Fibroblast of skin of scalp (primary cell): ENCODE measurements around the gene ZBTB7C.

Experiments
- DNase-seq: peaks from one replicate; pipeline ENCODE4 v3.0.0-alpha.2; 2013

The ZBTB7C gene

DNA sequence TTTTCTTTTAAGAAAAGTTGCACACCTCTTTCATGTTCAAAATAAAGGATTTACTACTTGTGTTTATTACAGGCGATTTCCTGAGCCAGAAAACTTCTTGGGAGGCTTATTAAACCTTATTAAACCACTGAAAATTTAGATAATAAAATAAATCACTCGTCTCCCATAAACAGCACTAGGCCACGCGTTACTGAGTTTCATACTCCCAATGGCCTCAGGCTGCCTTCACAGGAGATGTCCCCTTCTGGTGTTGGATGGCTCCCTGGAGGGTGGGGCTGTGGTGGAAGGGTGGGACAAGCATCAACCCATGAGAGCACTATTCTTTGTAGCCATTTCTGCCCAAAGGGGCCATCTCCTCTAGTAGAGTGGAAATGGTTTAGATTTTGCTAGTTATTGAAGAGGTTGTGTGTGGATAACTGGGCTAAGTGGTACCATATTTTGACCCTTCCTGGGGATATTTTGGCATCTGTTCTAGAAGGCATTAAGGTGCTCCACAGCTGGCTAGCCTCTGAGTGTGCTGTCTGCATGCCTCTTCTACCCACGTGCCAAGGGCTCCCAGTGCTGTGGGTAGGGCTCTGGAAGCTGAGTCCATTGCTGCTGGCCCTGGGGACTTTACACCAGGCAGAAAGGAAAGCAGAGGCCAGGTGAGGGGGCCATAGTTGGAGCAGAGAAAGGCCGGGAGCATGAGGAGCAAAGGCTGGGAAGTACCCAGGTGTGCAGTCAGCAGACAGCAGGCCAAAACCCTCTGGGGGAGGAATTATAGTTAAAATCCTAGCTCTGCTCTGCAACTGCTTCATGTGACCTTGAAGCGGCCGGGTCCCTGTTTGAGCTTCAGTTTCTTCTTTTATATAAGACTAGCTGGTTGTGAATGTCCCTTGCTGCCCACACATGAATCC, 357.0 kb downstream of the ZBTB7C start:
- DNase-seq = no peak

DNA sequence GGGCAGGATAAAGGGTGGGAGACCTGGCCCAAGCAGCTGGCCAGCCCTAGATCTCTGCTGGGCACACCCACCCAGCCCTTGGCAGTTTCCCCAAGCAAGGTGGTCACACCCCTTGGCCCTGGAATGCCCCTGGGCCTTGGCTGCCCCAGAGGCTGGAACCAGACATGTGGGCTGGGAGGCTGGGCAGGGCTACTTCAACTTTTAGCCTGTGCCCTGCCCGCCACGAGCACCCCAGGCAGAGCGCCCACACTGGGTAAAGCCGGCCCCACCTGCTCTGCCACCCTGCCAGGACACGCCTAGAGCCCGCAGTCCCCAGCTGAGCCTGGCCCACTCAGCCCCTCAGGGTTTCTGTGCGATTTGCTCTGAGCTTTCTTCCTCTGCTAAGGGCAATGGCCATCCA, 359.0 kb downstream of the ZBTB7C start:
- DNase-seq = no peak

DNA sequence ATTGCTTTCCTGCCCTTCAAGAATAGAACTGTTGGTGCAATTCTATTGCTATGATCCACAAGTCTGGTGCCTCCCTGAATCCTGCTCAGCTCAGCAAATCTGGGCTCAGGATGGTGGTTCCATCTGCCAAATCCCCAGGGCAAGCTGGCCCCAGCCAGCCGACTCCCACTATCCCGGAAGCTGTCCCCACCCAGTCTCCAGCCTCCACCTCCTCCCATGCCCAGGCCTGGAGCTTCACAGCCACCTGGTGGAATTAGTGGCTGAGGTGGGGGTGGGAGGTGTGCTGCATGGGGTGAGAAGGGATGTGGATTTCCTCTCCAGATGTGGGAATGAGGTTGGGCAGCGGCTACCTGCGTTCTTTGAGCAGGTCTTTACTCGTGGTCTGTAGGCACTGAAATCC, 359.4 kb downstream of the ZBTB7C start:
- DNase-seq = no peak

DNA sequence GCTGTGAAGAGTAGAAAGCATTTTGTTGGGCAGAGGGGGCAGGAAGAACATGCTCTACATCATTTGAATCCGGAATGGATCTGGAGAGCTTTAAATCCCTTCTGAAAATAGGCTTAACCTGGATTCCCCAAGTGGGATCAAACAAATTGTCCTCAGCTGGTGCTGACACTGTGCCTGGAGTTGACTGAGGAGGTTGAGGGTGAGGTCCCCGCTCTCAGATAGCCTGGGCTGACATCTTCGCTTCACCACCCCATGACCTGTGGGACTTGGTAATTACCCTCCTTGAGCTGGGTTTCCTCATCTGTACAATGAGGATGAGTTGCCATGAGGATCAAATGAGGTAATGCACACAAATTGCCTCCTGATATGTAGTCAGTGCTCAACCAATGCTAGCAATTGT, 360.9 kb downstream of the ZBTB7C start:
- no peak for DNase-seq

DNA sequence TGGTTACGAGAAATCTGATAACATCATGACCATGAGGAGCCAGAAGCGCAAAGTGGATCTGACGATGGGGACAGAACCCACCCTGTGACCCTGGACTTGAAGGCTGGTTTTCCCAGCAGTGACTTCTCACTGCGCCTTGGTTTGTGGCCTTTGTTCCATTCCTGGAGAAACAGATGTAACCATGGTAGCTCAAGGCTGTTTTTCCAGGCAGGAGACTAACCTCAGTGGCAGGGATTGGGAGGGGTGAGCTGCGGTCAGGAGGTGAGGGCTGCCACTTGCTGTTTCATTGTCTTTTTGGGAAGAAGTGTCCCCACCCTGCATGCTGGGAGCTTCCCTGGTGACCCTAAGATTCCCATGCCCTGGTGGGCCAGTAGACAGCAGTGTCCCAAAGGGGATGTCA, 362.3 kb downstream of the ZBTB7C start:
- no peak for DNase-seq

DNA sequence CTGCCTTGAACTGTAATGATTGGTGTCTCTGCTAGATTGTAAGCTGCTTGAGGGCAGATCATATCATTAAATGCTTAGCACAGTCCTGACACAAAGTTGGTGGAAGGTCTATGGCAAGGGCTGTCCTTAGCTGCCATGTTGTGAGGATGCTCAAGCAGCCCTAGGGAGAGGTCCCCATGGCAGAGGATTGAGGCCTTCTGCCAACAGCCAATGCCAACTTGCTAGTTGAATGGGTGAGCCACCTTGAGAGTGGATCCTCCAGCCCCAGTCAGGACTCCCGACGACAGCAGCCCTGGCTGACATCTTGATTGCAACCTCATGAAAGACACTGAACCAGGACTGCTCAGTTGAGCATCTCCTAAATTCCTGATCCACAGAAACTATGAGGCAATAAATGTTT, 363.4 kb downstream of the ZBTB7C start:
- DNase-seq = no peak

- no peak for DNase-seq
Observed at GRCh38 chr18:48044944-48045343, 364.2 kb downstream of the ZBTB7C start.

DNA sequence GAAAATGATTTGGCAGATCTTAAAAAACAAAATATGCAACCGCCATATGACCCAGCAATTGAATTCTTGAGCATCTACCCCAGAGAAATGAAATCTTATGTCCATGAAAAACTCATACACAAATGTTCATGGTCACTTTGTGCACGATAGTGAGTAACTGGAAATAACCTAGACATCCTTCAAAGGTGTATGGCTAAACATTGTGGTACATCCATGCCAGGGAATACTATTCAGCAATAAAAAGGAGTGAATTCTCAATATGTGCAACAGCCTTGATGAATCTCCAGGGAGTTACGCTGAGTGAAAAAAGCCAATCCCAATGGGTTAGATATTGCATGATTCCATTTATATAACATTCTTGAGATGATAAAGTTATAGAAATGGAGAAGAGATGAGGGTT, 366.0 kb downstream of the ZBTB7C start:
- DNase-seq = no peak

GRCh38 chr18:48042431-48042830, 366.8 kb downstream of the ZBTB7C start:
- DNase-seq = no peak

- no peak for DNase-seq
Observed at GRCh38 chr18:48040457-48041110, 368.6 kb downstream of the ZBTB7C start.

DNA sequence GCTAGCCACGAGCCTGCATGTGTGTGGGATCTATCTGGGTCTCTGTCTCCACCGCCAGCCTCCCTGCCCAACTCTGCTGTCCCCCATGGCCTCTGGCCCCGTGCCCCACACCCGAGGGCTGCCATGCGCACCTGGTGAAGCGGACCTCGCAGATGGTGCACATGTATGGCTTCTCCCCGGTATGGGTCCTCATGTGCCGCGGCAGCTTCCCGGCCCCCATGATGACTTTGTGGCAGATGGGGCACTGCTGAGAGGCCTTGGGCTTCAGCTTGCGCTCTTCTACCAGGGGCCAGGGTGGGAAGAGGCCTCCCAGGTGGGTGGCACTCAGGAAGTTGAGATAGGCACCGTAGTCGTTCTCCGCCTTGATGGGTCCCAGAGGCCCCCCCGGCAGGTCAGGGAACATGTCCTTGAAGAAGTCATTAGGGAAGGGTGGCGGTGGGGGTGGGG, 369.4 kb downstream of the ZBTB7C start:
- DNase-seq = no peak

DNA sequence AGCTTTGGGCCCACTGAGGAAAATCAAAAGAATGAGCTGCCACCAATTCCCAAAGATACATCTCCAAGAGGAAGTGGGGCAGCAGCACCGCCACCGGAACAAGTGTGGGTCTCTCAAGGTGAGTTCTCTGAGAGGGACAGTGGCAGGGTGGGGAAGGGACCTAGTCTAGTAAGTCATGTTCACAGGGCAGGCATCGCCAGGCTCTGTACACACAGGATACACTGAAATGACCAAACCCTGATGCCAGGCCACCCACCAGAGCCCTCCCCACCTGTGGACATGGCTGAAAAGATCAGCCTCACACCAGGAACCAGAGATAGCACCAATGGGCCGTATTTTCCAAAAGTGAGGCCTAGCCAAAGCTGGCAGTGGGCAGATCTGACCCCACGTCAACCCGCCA, 370.5 kb downstream of the ZBTB7C start:
- DNase-seq = no peak

GRCh38 chr18:48037481-48038271, 371.5 kb downstream of the ZBTB7C start:
- DNase-seq = no peak

- no peak for DNase-seq
Observed at GRCh38 chr18:48036641-48037421, 372.4 kb downstream of the ZBTB7C start.

DNA sequence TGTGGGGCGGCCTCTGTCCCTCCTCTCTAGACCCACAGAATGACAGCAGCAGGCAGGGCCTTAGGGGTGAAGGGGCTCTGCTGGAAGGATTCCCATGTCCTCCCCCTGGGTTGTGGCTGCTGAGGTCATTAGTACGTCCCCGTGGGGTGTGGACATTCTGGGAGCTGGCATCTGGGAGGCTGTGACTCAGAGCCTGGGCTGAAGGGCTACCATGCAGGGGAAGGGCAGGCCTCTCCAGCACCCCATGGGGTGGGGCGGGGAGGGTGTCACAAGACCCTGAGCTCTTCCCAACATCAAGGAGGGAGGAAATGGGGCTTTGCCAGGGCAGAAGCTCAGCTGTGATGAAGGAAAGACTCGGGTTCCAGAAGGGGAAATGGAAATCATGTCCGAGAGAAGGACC, 373.0 kb downstream of the ZBTB7C start:
- no peak for DNase-seq

GRCh38 chr18:48035556-48035860, 373.7 kb downstream of the ZBTB7C start:
- DNase-seq = no peak

DNA sequence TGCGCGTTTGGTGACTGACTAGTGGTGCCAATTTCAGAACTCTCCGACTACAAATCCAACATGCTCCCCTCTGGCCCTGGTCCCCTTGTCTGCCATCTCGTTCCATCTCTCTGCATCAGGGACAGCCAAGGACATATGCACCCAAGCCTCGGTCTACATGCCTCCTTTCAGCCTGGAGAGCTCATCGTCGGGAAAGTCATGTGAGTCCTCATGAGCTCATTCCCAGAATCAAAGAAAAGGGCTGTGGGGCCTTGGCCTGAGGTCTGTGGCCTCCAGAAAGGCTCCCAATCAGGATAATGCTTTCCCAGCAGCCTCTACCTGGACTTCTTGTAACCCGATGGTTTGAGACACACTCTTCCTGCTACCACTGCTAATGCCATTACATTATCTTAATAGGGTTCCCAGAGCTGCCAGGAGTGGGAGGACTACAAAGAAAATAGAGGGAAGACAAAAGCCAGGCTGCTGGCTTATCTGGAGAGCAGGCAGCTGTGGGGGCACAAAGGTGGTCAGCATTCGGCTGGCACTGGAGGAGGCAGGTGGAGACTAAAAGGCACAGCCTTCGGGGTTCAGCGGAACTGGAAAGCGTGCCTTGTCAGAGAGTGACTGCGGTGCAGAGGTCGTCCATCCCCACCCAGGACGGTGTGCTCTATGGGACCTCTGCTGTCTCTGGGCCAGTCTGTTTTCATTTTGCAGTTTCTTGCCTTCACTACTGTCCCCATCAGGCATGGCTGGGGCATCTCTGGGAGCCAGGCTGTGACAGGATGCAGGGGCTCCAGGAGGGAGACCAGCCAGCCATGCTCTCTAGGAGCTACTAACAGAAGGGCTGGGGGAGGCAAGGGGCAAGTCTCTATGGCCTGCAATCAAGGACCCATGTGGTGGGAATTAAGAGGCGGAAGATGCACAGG, 374.3 kb downstream of the ZBTB7C start:
- no peak for DNase-seq

- no peak for DNase-seq
Observed at GRCh38 chr18:48033790-48034650, 375.2 kb downstream of the ZBTB7C start.

DNA sequence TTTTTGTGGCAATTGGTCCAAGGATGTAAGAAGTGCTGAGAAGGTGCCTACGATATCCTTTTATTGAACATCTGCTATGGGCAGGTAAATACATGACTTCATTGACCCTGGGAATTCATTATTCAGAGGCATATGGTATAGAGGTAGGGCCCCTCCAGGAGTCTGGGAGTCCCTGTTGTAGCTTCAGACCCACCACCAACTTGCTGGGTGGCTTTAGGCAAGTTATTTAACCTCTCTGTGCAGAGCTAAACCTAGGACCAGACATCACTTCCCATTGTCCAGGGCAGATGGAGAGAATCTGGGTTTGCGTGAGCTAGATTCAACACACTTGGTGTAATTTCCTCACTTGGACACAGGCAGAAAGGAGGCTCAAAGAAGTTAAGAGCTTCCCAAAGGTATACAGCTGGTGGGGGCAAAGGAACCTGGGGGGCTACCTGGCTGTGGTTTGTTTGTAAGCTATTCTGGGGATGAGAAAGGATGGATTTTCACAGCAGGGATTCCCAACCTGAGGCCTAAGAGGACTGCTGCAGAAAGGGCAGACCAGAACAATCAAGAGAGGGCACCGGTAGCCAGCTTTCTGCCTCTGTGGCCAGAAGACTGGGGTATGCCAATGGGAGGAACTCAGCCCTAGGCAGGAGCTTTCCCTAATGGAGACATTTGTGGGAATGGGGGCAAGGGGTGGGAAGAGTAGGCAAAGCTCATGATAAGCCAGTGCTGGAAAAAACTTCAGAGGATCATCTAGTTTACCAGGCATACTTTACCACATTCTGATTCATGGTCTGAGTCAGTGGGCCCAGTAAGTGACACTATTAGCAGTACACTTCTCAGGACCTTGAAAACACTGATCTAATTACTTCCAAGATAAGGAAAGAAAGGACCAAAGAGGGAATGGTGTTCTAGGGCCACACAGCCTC, 376.1 kb downstream of the ZBTB7C start:
- DNase-seq = peak; percentile 42
